IMR-90 (cell line): ENCODE measurements around the gene SIRPB1. TPM values are rescaled to one million over a fixed set of nuclear protein-coding genes. Genes with fewer than 3 reads are reported as not detected.
"Not testable (repeated sequence)": the region's sequence is repeated elsewhere in the genome, so short reads cannot be mapped to it uniquely, and the experiment has no call there.

ENCODE experiments used
- ATAC-seq: fragments of 200-7000 bp; cut with Tn5 transposase; 2 replicates; pipeline ENCODE4 v1.9.1; 2020; ENCODE audit warnings: low read depth, mild to moderate bottlenecking, moderate library complexity
- BruUV-seq: library from RNA; stranded (reverse); fragments of 400-500 nt; replicated peaks from 2 replicates; lab custom pipeline; 2021; lab: Mats Ljungman, UMichigan
- CTCF ChIA-PET: fragments of 300-600 bp; formaldehyde crosslinking; extraction: SDS; loops from one replicate; lab custom pipeline; 2021; ENCODE audit warnings: antibody characterized with exemption; lab: Yijun Ruan, JAX
- POLR2A ChIA-PET: fragments of 300-600 bp; sonication (Branson Sonifier 250); formaldehyde crosslinking; loops from one replicate; lab custom pipeline; 2022; ENCODE audit warnings: antibody characterized with exemption; ENCODE audit not compliant: unreplicated experiment; lab: Charles Lee
- DNase-seq: peaks from one replicate; pipeline ENCODE4 v3.0.0; 2013
- H2AFZ ChIP-seq: replicated peaks from 2 replicates; pipeline ENCODE3; 2013; ENCODE audit warnings: low read length, mild to moderate bottlenecking; ENCODE audit not compliant: poor library complexity
- H2AK5ac ChIP-seq: 2 replicates; pipeline ENCODE4 v1.6.1; 2013; ENCODE audit warnings: low read depth, low read length, inconsistent platforms
- H2AK9ac ChIP-seq: replicated peaks from 2 replicates; pipeline ENCODE3; 2013; ENCODE audit warnings: mild to moderate bottlenecking, low read depth, low read length, moderate library complexity; ENCODE audit not compliant: poor library complexity
- H2BK120ac ChIP-seq: 2 replicates; pipeline ENCODE4 v1.6.1; 2013; ENCODE audit warnings: low read depth, low read length, inconsistent platforms
- H2BK15ac ChIP-seq: 3 replicates; pipeline ENCODE4 v1.6.1; 2013; ENCODE audit warnings: low read depth, low read length, inconsistent platforms
- H2BK20ac ChIP-seq: 2 replicates; pipeline ENCODE4 v1.6.1; 2013; ENCODE audit warnings: low read depth, mild to moderate bottlenecking, inconsistent platforms, low read length, moderate library complexity
- H2BK5ac ChIP-seq: 2 replicates; pipeline ENCODE4 v1.6.1; 2013; ENCODE audit warnings: mild to moderate bottlenecking, low read depth, low read length, inconsistent platforms; ENCODE audit not compliant: poor library complexity, severe bottlenecking
- H3K14ac ChIP-seq: replicated peaks from 2 replicates; pipeline ENCODE4 v1.6.1; 2013; ENCODE audit warnings: low read depth, low read length, inconsistent platforms
- H3K18ac ChIP-seq: 2 replicates; pipeline ENCODE4 v1.6.1; 2013; ENCODE audit warnings: low read depth, low read length, control low read depth
- H3K23ac ChIP-seq: 2 replicates; pipeline ENCODE4 v1.6.1; 2013; ENCODE audit warnings: low read depth, low read length, inconsistent platforms
- H3K27ac ChIP-seq: 2 replicates; pipeline ENCODE4 v1.5.1; 2013; ENCODE audit warnings: mild to moderate bottlenecking, control low read depth, low read length; ENCODE audit not compliant: insufficient read depth
- H3K27me3 ChIP-seq: 2 replicates; pipeline ENCODE4 v1.6.1; 2013; ENCODE audit warnings: low read length; ENCODE audit not compliant: control insufficient read depth, insufficient read depth
- H3K36me3 ChIP-seq: 2 replicates; pipeline ENCODE4 v1.6.1; 2013; ENCODE audit warnings: low read length, mixed read lengths; ENCODE audit not compliant: control insufficient read depth, insufficient read depth
- H3K4ac ChIP-seq: 2 replicates; pipeline ENCODE4 v1.6.1; 2013; ENCODE audit warnings: low read depth, low read length, inconsistent platforms
- H3K4me1 ChIP-seq: 2 replicates; pipeline ENCODE4 v1.6.1; 2013; ENCODE audit warnings: low read length, mixed read lengths; ENCODE audit not compliant: control insufficient read depth, insufficient read depth
- H3K4me2 ChIP-seq: 2 replicates; pipeline ENCODE4 v1.6.1; 2013; ENCODE audit warnings: low read depth, mild to moderate bottlenecking, control low read depth, low read length, moderate library complexity
- H3K4me3 ChIP-seq: 2 replicates; pipeline ENCODE4 v1.5.1; 2013; ENCODE audit warnings: low read depth, mild to moderate bottlenecking, control low read depth, low read length, moderate library complexity; ENCODE audit not compliant: insufficient read depth
- H3K56ac ChIP-seq: 2 replicates; pipeline ENCODE4 v1.6.1; 2013; ENCODE audit warnings: low read length, inconsistent platforms; ENCODE audit not compliant: insufficient read depth; ENCODE audit errors: extremely low read depth
- H3K79me1 ChIP-seq, 2 experiments: 2 replicates each; pipeline ENCODE4 v1.6.1; 2013; ENCODE audit warnings: low read length in 2 of 2, inconsistent platforms in 1 of 2, low read depth in 1 of 2
- H3K9ac ChIP-seq: 2 replicates; pipeline ENCODE4 v1.6.1; 2013; ENCODE audit warnings: low read depth, low read length, control low read depth
- H3K9me1 ChIP-seq: 2 replicates; pipeline ENCODE4 v1.6.1; 2013; ENCODE audit warnings: low read length, inconsistent platforms; ENCODE audit not compliant: insufficient read depth
- H3K9me3 ChIP-seq: 2 replicates; pipeline ENCODE4 v1.6.1; 2013; ENCODE audit warnings: low read length; ENCODE audit not compliant: control insufficient read depth, insufficient read depth
- H4K20me1 ChIP-seq: 2 replicates; pipeline ENCODE4 v1.6.1; 2013; ENCODE audit warnings: low read length, inconsistent platforms; ENCODE audit not compliant: insufficient read depth
- H4K5ac ChIP-seq: 2 replicates; pipeline ENCODE4 v1.6.1; 2013; ENCODE audit warnings: mild to moderate bottlenecking, low read depth, low read length, control low read depth
- H4K8ac ChIP-seq, 2 experiments: 2 replicates each; pipeline ENCODE4 v1.6.1; 2013; ENCODE audit warnings: low read depth in 2 of 2, low read length in 2 of 2, control low read depth in 1 of 2, inconsistent platforms in 1 of 2
- H4K91ac ChIP-seq: 2 replicates; pipeline ENCODE4 v1.6.1; 2013; ENCODE audit warnings: low read depth, low read length, inconsistent platforms; ENCODE audit not compliant: insufficient read depth
- WGBS, 2 experiments: methylation state at CpG; one replicate each; pipeline versions ENCODE4 v1.1.5 to v1.1.7; 2013; ENCODE audit warnings: missing lambda C conversion rate in 2 of 2; ENCODE audit not compliant: insufficient read length in 1 of 2; ENCODE audit errors: extremely low coverage in 2 of 2; 5-methylcytosine and 5-hydroxymethylcytosine counted together
- dilution Hi-C: fragments of 300-500 bp; cut with HindIII; formaldehyde crosslinking; loops from one replicate; pipeline ENCODE4 v1.14.3; 2018; ENCODE audit warnings: low sequenced_read_pairs; ENCODE audit not compliant: unreplicated experiment
- in situ Hi-C: fragments of 300-500 bp; cut with MboI; formaldehyde crosslinking; loops from 3 replicates; pipeline ENCODE4 v1.14.3; 2019; ENCODE audit warnings: low sequenced_read_pairs, inconsistent platforms, mixed read lengths
- intact Hi-C: fragments of 100-400 bp; cut with micrococcal nuclease; formaldehyde crosslinking; loops from 2 replicates; pipeline ENCODE4 v1.10.0; 2022
- polyA plus RNA-seq, 3 experiments: library from polyadenylated mRNA; depleted of rRNA; stranded (reverse); fragments of >200 nt; gene quantifications; 2 replicates each; pipeline ENCODE4 v1.2.3, GENCODE V29; 2012; ENCODE audit warnings: low replicate concordance in 1 of 3
- total RNA-seq: library from RNA; depleted of rRNA; stranded (reverse); fragments of >200 nt; gene quantifications from 2 replicates; pipeline ENCODE4 v1.2.3, GENCODE V29; 2012

SIRPB1 gene
- total and polyA plus RNA-seq, 2 of the 4 experiments (the other 2 are of a cell fraction): 0.90 to 1.6 TPM

GRCh38 chr20:1610404-1610803 lies 9.4 kb downstream of the SIRPB1 start:
- H3K14ac ChIP-seq, H4K8ac ChIP-seq, H3K18ac ChIP-seq, intact Hi-C loops, H3K4ac ChIP-seq, CTCF ChIA-PET, dilution Hi-C loops, H3K23ac ChIP-seq, H3K4me2 ChIP-seq, POLR2A ChIA-PET, H4K20me1 ChIP-seq, H3K56ac ChIP-seq, H3K9me1 ChIP-seq, BruUV-seq, H2AK5ac ChIP-seq, H3K4me1 ChIP-seq, H3K79me1 ChIP-seq, H3K27me3 ChIP-seq, H2BK20ac ChIP-seq, DNase-seq, H2BK15ac ChIP-seq, H4K5ac ChIP-seq, H2AK9ac ChIP-seq, H2BK120ac ChIP-seq, H4K91ac ChIP-seq, H2BK5ac ChIP-seq, H3K36me3 ChIP-seq, in situ Hi-C loops, H3K9ac ChIP-seq, H2AFZ ChIP-seq, H3K27ac ChIP-seq, H3K4me3 ChIP-seq, H3K9me3 ChIP-seq, ATAC-seq: not testable (repeated sequence)
- WGBS, 2 experiments: no CpG with 5 or more reads among the region's 5 CpGs

DNA sequence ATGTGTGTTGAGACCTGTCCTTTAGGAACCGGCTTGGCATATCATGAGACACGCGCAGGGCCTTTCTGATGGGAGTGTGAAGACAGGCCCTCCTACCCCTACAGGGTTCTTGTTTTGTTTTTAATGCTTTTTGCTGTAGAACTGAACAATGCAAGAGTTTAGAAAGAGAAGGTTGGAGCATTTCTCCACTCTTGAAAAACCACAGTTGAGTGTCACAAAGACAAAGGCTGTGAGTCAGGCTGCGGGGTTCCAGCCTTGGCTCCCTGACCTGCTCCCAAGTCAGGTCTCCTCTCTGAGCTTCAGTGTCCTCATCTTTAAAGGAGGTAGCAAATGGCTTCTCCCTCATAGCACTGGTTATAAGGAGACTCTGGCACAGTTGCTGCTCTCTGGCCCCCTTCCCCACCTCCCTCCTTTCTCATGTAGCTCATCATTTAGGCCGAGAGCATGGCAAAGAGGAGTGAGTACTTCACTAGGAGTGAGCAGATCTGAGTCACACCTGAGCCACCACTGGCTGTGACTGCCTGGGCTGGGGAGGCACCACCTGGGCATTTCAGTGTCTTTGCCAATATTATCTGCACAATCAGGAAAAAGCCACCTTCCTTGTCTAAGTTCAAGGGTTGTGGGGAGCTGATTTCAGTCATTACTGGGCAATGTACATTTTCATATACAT lies 11.0 kb downstream of the SIRPB1 start:
- intact Hi-C loops, in situ Hi-C loops, CTCF ChIA-PET: not testable (repeated sequence)

More for the DNA sequence above, 11.0 kb downstream of the SIRPB1 start:
- H2AK5ac ChIP-seq, H2AFZ ChIP-seq, BruUV-seq, H3K27me3 ChIP-seq, H2BK120ac ChIP-seq, H2BK20ac ChIP-seq, H3K4me1 ChIP-seq, H4K20me1 ChIP-seq, dilution Hi-C loops, H3K56ac ChIP-seq, H2BK15ac ChIP-seq, H2AK9ac ChIP-seq, POLR2A ChIA-PET, H3K14ac ChIP-seq, H2BK5ac ChIP-seq, H3K79me1 ChIP-seq, H3K9me3 ChIP-seq, H3K18ac ChIP-seq, H4K91ac ChIP-seq, H3K4me3 ChIP-seq, H3K9me1 ChIP-seq, H3K4ac ChIP-seq, H4K5ac ChIP-seq, H3K27ac ChIP-seq, H3K36me3 ChIP-seq, DNase-seq, H3K9ac ChIP-seq, H3K23ac ChIP-seq, H3K4me2 ChIP-seq, H4K8ac ChIP-seq, ATAC-seq: not testable (repeated sequence)
- WGBS, 2 experiments: no CpG with 5 or more reads among the region's 5 CpGs
